ENCODE results near the gene MMEL1.
"Not testable (repeated sequence)": the region's sequence is repeated elsewhere in the genome, so short reads cannot be mapped to it uniquely, and the experiment has no call there.

Gene MMEL1

DNA sequence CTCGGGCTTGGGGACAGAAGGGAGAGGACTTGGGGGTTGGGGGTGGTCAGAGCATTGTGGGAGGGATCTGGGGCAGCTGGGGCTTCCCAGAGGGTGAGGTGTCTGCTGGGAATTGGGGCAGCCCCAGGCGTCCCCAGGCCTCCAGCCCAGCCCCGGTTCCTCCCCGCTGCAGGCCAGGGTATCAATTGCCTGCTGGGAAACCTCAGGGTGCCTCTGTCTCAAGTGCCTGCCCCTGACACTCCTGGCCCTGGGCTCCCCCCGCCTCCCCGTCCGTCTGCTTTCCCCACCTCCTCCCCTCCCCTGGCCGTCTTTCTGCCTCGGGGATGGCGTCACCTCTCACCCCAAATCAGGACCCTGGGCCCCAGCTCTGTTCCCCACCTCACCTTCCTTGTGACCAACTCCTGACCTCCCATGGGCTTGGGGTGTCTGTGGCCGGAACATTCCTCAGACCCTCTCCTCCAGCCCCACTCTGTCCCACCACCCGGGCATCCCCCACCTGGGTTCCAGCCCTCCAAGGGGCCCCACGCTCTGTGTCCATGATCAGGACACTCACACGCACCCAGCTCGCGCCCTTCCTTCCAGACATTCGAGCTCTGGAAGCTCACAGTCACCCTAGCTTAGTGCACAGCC, 64.5 kb downstream of the MMEL1 start:
- DNase-seq: not testable (repeated sequence)

DNA sequence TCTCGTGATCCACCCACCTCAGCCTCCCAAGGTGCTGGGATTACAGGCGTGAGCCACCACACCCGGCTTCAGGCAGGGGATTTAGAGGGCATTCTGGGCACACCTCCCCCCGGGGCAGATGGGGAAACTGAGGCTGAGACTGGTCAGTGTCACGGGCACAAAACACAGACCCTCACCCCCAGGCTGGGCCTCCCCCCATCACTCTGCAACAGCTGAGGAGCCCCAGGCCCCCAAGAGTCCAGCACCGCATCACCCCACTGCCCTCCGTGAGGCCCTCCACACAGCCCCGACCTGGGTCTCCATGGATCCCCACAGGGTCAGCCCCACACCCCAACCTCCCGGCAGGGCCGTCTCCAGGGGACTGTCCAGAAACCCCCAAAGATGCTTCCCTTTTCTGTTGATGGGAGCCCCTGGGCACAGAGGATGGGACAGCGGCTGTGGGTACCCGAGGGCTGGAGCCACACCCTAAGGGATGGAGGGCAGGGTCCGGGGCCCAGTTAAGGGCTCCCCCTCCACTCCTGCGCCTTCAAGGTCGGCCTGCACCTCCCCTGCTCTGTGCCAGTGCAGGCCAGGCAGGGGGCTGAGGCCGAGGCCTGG, 65.6 kb downstream of the MMEL1 start:
- DNase-seq: no peak

DNA sequence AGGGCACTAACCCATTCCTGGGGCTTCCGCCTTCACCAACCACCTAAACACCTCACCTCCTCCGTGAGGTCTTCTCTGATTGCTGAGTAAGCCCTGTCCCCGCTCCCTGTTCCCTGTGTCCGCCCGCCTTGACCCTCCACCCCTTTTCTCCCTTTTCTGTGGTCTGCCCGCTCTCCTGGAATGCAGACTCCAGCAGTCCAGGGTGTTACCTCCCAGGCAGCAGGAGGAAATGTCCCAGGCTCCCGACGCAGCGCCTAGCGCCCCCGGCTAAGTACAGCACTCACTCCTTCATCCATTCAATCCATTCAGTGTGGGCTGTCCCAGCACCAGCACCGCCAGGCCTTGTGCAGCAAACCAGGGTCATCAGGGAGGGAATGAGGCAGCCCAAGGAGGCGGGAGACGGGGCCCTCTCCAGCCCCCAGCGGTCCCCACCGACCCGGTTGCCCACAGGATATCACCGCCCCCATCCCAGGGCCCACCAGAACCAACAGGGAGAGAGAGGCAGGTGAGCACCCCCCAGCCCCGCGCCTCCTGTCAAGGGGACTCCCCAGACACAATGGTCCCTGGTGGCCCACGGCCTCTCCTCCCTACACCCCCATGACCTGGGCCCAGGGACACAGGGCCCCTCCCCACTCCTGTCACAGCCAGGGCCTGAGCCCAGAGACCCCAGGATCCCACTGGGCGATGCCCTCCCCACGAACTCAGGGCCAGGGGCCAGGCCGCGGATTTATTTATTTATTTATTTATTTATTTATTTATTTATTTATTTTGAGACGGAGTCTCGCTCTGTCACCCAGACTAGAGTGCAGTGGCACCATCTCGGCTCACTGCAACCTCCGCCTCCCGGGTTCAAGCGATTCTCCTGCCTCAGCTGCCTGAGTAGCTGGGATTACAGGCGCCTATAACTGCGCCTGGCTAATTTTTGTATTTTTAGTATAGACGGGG, 66.4 kb downstream of the MMEL1 start:
- no peak for DNase-seq

DNA sequence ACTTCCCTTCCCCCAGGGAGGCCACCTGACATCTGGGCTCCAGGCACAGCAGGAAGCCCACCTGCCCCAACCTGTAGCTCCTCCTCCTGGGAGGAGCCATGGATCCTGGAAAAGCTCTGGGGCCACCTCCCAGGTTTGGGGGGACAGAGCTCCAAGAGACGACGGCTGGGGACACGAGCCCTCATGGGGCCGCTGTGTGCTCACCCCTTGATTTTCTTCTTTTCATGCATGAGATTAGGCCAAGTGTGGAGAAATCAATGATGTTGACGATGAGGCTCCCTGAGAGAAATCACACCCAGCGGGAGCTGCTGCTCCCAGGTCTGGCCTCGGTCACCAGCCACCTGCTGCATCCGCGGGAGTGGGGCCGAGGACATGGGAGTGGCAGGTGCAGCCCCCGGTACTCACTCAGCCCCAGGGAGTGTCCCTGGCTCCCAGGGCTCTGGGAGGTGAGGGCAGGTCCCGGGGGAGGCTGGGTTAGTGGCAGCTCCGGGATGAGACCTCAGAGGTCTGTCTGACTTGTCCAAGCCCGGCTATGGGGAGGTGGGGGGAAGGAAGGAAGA, 67.9 kb downstream of the MMEL1 start:
- no peak for DNase-seq

DNA sequence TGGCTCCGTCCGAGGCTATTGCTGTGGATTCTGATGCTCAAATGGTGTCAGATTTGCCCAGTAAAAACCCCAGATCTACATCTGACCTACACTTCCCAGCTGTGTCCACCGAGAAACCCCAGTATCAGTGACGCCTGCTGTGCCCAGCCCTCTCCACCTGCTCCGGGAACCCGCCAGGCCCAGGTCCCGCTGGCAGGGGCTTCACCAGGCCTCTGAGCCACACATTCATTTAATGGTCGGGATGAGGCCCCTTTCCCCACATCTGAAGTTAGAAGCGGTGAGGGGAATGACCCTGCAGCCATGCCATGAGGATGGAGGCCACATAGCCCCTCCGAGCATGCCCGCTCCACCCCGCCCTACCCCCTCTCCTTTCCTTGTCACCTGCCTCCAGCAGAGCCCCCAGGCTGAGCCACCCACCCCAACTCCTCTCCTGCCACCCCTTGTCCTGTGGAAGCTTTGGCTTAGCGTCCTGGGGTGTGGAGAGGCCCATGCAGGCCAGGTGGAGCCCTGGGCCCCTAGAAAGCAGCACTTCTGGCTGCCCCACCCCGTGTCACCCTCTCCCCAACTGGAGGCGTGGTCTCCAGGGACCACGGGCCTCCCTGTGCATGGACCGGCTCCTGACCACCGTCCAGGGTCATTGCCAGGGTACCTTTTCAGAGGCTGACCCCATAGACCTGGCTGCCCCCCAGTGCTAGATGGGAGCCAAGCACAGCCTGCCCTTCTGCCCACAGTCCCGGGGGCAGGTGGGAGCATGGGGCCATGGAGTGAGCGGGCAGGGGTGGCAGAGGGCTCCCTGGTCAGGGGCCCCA, 68.6 kb downstream of the MMEL1 start:
- no peak for DNase-seq

DNA sequence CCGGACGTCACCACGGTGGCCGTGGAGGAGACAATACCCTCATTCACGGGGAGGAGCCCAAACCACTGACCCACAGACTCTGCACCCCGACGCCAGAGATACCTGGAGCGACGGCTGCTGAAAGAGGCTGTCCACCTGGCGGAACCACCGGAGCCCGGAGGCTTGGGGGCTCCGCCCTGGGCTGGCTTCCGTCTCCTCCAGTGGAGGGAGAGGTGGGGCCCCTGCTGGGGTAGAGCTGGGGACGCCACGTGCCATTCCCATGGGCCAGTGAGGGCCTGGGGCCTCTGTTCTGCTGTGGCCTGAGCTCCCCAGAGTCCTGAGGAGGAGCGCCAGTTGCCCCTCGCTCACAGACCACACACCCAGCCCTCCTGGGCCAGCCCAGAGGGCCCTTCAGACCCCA, 69.6 kb downstream of the MMEL1 start:
- DNase-seq: no peak

DNA sequence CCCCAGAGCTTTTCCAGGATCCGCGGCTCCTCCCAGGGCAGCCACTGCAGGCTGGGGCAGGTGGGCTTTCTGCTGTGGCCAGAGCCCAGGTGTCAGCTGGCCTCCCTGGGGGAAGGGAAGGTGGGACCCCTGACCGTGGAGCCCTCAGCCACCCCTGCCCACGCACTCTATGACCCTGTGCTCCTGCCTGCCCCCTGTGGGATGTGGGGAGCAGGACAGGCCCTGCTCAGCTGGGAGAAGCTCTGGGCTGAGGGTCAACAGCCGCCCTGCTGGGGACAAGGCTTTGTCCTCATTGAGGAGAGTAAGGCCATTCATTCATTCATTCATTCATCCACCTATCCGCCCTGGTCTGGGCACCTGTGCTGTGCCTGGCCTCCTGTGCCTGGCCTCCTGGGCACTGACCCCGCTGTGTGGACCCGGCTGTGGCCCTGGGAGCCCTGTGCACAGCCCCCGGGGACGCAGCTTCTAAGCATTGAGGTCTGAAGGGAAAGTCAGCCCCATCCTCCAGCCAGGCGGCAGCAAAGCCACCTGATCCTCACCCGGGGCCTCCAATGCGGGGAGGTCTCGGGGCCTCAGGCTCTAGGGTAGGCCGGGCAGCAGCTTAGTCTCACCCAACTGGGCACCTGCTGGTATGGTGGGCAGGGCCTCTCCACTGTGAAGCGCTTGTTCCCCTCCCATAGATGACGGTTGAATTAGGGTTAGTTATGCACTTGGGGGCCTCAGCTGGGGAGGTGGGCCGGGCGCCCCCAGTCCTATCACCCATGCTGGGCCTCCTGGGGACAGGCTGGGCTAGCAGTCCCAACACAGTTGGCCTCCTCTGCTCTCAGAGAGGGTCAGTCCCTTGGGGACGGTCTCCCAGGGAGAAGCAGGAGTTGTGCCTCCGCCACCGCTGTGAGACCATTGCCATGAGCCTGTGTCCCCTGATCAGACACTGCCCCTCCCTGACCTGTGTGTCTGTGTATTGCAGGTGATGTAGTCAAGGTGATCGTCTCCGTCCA, 70.6 kb downstream of the MMEL1 start:
- DNase-seq: no peak

DNA sequence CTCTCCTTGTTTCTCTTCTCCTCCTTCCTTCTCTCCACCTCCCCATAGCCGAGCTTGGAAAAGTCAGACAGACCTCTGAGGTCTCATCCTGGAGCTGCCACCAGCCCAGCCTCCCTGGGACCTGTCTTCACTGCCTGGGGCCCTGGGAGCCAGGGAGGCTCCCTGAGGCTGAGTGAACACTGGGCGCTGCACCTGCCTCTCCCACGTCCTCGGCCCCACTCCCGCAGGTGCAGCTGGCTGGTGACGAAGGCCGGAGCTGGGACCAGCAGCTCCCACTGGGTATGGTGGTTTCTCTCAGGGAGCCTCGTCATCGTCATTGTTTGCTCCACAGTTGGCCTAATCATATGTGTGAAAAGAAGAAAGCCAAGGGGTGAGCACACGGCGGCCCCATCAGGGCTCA, 71.4 kb downstream of the MMEL1 start:
- DNase-seq: no peak

DNA sequence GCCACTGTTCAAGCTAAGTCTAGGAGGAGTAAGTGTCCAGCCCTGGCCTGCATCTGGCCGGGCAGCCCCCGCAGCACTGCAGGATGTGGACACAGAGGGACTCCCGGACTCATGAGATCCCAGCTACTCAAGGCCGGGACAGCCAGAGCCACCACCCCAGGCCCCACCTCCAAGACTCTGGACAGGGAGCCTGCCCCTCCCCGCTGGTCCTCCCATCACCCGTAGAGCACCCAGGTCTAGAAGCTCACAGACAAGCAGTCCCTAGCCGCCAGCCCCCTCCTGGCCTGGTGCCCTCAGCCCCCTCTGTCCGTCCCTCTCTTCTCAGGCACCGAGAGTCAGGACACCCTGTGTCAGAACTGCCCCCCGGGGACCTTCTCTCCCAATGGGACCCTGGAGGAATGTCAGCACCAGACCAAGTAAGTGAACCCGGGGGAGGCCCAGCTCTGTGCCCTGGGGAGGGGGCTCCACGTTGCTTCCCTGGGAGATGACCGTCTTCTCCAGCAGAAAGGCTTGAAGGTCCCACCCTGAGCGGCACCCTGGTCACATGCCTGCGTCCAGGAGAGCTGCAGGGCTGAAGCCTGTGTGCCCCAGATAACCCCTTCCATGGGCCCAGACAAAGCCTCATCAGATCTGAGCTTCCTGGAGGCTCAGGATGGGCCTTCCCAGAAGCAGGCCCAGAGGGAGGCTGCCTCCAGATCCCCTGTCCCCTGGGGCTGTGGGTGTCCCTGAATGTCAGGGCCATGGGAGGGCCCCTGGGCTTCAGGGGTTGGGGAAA, 72.3 kb downstream of the MMEL1 start:
- DNase-seq: no peak

DNA sequence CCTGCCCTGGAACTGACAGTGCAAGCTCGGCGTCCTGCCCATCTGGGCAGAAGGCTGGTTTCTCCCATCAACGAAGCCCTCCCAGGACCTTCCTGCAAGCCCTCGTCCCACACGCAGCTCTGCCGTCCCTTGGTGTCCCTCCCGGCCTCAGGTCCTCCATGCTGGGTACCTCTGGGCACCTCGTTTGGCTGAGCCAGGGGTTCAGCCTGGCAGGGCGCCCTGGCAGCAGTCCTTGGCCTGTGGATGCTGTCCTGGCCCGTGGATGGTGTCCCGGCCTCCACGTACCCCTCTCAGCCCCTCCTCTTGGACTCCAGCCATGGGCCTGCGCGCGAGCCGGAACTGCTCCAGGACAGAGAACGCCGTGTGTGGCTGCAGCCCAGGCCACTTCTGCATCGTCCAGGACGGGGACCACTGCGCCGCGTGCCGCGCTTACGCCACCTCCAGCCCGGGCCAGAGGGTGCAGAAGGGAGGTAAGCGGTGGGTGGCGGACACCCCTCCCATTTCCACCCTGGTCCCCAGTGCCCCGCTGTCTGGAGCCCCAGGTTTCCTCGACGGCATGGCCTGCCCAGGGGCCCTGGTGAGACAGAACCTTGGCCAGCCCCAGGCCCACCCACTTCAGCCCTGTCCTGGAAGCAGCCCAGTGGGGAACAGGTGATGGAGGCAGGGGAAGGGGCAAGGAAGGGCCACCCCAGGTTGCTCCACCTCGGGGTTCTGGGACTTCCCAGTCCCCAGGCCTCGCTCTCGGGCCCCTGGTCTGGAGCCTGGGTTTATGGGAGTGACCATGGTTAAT, 73.1 kb downstream of the MMEL1 start:
- no peak for DNase-seq

DNA sequence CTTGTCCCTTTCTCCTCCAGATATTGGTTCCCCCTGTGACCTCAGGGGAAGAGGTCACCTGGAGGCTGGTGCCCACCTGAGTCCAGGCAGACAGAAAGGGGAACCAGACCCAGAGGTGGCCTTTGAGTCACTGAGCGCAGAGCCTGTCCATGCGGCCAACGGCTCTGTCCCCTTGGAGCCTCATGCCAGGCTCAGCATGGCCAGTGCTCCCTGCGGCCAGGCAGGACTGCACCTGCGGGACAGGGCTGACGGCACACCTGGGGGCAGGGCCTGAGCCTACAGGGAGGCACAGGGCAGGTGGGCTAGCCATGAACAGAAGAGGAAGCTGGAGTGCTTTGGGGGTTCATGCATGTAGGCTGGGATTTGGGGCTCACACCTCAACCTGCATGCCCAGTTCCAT, 74.0 kb downstream of the MMEL1 start:
- no peak for DNase-seq

DNA sequence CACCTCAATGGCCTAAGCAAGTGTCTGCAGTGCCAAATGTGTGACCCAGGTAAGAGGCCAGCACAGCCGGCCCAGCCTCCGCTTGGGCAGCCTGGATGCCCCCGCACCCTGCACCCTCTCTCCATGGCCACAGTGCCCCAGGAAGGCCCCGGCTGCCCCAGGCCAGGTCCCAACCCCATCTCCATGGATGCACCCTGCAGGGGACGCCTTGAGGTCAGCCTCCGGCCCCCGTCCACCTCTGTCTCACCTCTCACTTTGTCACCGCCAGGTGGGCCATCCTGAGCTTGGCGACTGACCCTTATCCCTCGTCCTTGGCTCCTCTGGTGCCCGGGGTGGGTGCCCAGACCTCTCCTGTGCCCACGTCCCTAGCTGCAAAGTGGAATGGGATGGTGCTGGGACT, 74.4 kb downstream of the MMEL1 start:
- no peak for DNase-seq

DNA sequence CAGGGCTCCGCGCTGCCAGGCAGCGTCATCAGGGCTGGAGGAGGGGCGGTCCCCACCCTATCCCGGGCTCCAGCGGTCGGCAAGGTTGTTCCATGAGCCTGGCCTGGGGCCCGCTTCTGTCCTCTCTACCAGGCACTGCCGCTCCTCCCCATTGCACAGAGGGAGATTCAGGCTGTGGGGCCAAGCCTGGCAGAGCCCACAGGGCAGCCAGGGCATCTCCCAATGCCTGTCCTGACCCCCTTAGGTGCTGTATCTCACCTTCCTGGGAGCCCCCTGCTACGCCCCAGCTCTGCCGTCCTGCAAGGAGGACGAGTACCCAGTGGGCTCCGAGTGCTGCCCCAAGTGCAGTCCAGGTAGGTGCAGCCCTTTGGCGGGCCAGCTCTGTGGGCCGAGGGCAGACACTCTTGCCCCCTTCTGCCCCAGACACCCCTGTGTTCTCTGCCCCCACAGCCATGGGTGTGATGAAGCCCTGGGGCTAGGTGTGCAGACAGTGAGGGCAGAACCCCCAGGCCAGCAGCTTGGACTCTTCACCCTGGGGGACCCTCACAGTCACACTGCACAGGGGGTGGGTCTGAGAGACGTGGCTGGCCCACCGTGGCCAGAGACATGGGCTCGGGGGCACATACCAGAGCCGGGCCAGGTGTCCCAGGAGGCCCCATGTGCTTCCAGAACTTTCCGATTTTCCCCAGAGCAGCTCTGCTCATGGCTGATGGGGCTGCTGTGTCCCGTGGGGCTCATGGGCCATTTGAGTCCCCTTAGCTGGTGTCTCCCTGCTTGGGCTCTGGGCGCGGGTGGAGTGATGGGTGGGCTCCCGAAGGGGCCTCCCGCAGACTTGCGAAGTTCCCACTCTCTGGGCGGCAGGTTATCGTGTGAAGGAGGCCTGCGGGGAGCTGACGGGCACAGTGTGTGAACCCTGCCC, 75.1 kb downstream of the MMEL1 start:
- no peak for DNase-seq

DNA sequence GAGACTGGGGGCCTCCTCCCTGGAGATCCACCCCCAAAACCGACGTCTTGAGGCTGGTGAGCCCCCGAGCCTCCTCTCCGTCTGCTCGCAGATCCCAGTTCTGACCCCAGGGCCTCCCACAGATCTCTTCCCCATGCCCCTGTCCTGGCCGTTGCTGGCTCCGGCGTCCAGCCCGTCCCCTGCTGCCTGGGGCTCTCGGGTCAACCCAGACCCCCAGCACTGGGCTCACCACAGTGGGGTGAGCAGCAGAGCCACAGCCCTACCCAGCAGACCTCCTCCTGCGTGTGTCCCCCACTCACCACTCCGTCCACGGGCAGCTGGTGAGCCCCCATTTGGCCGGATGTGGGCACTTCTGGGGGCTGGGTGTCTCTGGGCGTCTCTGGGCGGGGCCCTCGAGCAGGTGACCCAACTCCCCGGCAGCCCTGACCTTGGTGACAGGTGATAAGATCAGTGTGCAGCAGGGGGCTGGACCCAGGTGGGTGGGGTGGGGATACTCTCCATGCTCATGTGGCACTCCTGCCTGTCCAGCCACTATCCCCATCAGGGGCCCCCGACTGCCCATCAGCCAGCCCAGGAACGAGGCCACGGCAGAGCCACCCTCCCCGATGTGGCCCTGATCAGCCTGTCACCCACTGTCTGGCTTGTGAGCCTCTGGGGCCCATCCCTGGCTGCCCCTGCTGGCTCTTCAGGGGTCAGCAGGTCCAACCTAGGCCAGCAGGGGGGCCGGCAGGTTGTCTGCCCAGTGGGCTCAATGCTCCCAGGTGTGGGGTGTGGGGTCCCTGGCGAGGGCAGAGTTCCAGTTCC, 75.9 kb downstream of the MMEL1 start:
- DNase-seq: peak; percentile 57

DNA sequence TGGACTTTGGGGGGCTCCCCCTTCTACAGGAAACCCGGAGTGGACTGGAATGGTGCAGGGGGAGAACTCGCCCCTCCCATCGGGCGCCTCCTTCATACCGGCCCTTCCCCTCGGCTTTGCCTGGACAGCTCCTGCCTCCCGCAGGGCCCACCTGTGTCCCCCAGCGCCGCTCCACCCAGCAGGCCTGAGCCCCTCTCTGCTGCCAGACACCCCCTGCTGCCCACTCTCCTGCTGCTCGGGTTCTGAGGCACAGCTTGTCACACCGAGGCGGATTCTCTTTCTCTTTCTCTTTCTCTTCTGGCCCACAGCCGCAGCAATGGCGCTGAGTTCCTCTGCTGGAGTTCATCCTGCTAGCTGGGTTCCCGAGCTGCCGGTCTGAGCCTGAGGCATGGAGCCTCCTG, 76.5 kb downstream of the MMEL1 start, which contains the start of gene TNFRSF14:
Gene TNFRSF14, plus strand, starts transcription at position 95 of the 401 bp plus-strand sequence. Its CDS starts 294 bp downstream, at position 389.
- DNase-seq: peak; percentile 80

DNA sequence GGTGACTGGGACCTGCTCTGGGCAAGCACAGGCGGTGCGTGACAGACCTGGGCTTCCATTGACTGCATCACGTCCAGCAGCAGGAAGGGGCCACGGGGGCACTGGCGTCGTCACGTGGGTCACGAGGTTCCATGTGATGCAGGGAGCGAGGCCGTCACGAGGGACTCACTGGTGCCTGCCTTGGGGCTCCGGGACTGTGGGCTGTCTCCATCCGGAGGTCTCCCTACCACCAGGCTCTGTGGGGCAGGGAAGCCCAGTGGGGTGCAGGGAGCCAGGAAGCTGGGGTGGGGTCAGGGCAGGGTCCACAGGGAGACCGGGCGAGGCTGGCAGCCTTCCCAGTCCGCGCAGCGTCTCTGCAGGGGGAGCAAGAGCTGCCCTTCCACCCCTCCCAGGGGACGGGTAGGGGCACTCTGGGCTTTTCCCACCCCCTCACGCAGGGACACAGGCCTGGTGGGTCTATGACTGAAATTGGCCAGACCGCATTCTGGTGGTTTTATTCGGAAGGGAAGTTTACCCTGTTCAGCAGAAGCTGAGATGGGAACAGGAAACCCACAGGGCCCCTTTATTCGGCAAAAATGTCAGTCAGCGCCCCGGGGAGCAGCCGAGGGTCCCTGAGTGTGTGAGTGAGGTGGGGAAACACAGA, 77.1 kb downstream of the MMEL1 start:
- DNase-seq: peak; percentile 81
